ENCODE data around the gene ARID5A.
"Not testable (repeated sequence)": the region's sequence is repeated elsewhere in the genome, so short reads cannot be mapped to it uniquely, and the experiment has no call there.

The ARID5A gene

DNA sequence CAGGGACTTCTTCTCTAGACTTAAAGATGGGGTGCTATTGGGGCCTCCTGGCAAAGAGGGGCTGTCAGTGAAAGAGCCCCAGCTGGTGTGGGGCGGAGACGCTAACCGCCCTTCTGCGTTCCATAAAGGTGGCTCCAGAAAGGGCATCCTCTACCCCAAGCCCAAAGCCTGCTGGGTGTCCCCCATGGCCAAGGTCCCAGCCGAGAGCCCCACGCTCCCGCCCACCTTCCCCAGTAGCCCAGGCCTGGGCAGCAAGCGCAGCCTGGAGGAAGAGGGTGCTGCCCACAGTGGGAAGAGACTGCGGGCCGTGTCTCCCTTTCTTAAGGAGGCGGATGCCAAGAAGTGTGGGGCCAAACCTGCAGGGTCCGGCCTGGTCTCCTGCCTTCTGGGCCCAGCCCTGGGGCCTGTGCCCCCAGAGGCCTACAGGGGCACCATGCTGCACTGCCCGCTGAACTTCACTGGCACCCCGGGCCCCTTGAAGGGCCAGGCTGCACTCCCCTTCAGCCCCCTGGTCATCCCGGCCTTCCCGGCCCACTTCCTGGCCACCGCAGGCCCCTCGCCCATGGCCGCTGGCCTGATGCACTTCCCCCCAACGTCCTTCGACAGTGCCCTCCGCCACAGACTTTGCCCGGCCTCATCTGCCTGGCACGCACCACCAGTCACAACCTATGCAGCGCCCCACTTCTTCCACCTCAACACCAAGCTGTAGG lies 15.2 kb downstream of the ARID5A start:
- H3K36me3 ChIP-seq, result no peaks in the 10 kb centered on the region
- no peak overlapping the region for H3K4me3 ChIP-seq (ENCODE audit: low read depth, low read length)
- TF ChIP-seq, protein P1, sequence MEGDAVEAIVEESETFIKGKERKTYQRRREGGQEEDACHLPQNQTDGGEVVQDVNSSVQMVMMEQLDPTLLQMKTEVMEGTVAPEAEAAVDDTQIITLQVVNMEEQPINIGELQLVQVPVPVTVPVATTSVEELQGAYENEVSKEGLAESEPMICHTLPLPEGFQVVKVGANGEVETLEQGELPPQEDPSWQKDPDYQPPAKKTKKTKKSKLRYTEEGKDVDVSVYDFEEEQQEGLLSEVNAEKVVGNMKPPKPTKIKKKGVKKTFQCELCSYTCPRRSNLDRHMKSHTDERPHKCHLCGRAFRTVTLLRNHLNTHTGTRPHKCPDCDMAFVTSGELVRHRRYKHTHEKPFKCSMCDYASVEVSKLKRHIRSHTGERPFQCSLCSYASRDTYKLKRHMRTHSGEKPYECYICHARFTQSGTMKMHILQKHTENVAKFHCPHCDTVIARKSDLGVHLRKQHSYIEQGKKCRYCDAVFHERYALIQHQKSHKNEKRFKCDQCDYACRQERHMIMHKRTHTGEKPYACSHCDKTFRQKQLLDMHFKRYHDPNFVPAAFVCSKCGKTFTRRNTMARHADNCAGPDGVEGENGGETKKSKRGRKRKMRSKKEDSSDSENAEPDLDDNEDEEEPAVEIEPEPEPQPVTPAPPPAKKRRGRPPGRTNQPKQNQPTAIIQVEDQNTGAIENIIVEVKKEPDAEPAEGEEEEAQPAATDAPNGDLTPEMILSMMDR (IDR thresholded peaks at IDR 0.05; ENCODE audit: low read depth, low read length), result no peak
- DNase-seq, result no peak
- no peaks in the 10 kb centered on the region for H3K4me1 ChIP-seq
- no peaks in the 10 kb centered on the region for H3K9me3 ChIP-seq
- H3K27me3 ChIP-seq, result no peaks in the 10 kb centered on the region

DNA sequence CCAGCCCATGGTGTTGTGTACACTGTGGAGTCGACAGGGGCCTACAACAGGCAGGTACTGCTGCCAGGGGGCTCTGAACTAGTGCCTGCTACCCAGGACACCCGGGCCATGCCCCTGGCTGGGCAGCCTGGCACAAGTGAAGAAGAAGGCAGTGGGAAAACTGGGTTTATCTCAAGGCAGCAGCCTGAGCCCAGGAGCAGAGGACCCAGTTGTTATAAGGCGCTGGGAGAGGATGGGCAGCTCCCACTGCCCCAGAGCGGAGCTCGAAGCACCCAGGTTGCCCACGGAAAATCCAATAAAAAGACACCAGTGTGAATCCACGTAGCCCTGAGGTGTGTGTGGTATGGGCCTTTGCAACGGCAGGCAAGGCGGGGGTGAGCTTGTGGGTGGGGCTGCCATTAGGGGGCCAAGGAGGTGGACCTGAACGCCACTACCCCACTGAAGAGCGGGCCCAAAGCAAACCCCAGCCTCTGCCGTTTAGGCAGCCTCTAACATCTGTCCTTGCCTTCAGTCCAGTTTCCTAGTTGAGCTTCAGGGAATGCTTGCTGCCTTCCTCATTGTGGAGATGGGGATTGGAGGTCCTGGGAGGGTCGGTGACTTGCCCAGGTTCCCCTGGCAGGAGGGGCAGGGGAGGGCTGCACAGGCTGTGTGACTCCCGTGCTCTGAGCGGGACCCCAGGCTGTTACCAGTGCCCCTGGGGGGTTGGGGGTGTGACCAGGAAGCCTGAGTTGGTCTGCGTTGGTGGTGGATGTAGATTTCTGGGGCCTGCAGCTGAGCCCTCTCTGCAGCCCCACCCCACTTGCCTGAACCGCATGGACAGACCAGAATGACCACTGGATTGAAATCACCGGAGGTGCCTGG lies 16.0 kb downstream of the ARID5A start:
- Histone ChIP-seq H3K4me3 (ENCODE audit: low read depth, low read length) (no peak overlapping the region), H3K4me1 (no peaks in the 10 kb centered on the region), H3K9me3 (no peaks in the 10 kb centered on the region), H3K27me3 (no peaks in the 10 kb centered on the region), H3K36me3 (no peaks in the 10 kb centered on the region)
- DNase-seq, result no peak
- TF ChIP-seq, protein P1 (IDR thresholded peaks at IDR 0.05; ENCODE audit: low read depth, low read length), result no peak

DNA sequence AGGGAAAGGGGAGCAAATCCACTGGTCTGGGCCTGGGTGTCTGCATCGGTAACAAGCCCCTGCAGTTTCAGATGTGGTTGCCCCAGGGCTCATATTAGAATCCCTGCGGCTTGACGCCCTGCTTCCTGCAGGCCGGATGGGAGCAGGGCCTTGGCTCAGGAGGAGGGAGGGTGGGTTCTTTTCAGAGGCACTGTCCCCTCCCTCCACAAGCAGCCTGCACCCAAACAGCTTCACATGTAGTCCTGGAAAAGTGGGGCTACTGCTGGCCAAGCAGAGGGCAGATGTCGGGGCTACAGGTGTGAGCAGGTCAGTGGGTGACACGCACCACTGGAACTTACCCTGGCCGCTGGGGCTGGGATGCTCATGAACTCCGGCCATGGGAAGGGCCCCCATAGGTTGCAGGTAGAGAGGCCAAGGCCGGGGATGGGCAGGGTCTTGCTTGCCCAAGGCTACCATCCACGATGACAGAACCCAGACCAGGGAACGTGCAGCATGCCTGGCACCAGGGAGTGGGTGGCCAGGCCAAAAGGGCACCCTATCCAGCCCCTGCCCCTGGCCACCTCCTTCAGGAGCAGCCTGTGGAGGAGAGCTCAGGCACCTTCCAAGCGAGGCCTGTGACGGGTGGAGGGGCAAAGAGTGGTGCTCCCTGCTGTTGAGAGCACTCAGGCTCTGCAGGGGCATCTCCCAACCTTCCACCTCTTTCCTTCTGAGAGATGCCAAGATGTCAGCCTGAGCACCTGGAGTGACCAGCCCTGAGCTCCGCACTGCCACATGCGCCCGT lies 16.8 kb downstream of the ARID5A start:
- Histone ChIP-seq H3K36me3 (no peaks in the 10 kb centered on the region), H3K27me3 (no peaks in the 10 kb centered on the region), H3K9me3 (no peaks in the 10 kb centered on the region), H3K4me3 (ENCODE audit: low read depth, low read length) (no peak overlapping the region), H3K4me1 (no peaks in the 10 kb centered on the region)
- no peak for DNase-seq
- TF ChIP-seq, protein P1 (IDR thresholded peaks at IDR 0.05; ENCODE audit: low read depth, low read length), result no peak

DNA sequence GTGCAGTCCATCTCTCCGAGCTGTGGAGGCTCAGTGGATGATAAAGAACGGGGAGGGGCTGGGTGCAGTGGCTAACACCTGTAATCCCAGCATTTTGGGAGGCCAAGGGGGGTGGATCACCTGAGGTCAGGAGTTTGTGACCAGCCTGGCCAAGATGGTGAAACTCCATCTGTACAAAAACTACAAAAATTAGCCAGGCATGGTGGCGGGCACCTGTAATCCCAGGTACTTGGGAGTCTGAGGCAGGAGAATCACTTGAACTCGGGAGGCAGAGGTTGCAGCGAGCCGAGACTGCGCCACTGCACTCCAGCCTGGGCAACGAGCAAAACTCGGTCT lies 17.4 kb downstream of the ARID5A start:
- not testable (repeated sequence) for H3K36me3 ChIP-seq; H3K27me3 ChIP-seq; H3K9me3 ChIP-seq; DNase-seq; H3K4me3 ChIP-seq (ENCODE audit: low read depth, low read length); H3K4me1 ChIP-seq

DNA sequence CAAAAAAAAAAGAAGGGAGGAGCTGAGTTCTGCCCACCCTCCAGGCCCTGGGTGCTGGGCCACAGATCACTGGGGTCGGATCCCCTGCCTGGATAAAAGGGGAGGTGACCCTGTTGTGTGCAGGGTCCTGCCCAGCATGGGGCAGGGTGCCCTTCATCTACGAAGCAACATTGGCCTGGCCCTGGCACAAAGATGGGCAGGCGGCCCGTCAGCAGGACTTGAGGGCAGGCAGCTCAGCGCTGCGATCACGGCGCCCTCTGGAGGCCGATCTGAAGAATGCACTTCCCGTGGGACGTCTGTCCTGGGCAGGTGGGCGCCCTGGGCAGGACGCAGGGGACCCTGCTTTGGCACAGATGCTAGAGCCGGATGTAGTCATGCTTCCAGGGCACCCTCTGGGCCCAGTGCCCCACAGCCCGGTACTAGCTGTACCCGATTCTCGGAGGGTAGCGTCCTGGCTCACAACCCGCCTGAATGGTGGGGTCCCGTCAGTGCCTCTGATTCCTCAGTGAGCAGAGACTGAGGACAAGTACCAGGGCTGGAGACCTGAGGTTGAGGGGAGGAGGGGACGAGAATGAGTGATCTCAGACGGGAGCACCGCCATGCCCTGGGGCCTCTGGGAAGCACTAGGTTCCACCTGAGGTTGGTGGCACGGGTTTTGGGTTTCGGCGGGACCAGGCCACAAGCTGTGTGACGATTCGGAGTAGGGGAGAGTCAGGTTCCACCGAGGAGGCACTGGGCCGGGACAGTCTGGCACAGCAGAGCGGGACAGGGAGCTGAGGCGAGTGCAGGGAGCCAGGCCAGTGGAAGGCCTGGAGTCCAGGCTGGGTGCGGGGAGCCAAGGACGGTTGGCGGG lies 18.0 kb downstream of the ARID5A start:
- peak; percentile 53 for DNase-seq
- H3K4me3 ChIP-seq (ENCODE audit: low read depth, low read length), result no peak overlapping the region

More for the DNA sequence above, 18.0 kb downstream of the ARID5A start:
- Histone ChIP-seq H3K4me1 (no peaks in the 10 kb centered on the region), H3K36me3 (no peaks in the 10 kb centered on the region), H3K9me3 (no peaks in the 10 kb centered on the region), H3K27me3 (no peaks in the 10 kb centered on the region)
- TF ChIP-seq, protein P1 (IDR thresholded peaks at IDR 0.05; ENCODE audit: low read depth, low read length), result peak; percentile 71
